Muscle of arm (tissue), 12 donors: Measurements from ENCODE around the gene HDAC9. TPM values are rescaled to one million over a fixed set of nuclear protein-coding genes. Genes with fewer than 3 reads are reported as not detected.
A peak's percentile ranks its signal among the peaks of the same experiment; 100 is the strongest.

Source experiments
- DNase-seq: peaks from one replicate; pipeline ENCODE4 v3.0.0-alpha.2; 2013
- polyA plus RNA-seq, 12 donors: library from polyadenylated mRNA; unstranded; fragments of 120-200 nt; gene quantifications; one replicate each; pipeline ENCODE4 v1.2.1, GENCODE V29; 2013; ENCODE audit not compliant: insufficient read length in 12 of 12

HDAC9 gene
- polyA plus RNA-seq, 12 donors: 17.3 to 30.0 (median 20.0) TPM; not detected in 1

GRCh38 chr7:18491871-18492270 is 3.7 kb upstream of the HDAC9 start:
- no peak for DNase-seq

DNA sequence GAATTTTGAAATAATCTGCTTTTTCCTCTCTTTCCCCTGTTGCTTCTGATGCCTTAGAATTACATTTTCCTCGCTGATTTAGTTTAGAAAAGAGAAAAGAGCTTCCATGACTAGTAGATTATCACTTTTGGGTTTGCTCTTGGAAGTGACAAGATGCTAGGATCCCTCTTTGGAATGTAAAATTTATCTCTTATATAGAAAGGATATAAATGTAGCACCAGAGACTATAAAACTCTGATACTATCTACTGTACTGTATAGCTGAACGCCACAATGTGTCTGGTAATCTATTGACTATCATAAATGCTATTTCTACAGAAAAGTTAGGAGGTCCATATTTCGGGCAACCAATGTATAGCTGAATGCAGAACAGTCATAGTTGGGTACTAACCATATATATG is 1.1 kb upstream of the HDAC9 start:
- no peak for DNase-seq

- DNase-seq: peak; percentile 41
These were observed 634 bp upstream of the HDAC9 start for GRCh38 chr7:18494821-18495408.

DNA sequence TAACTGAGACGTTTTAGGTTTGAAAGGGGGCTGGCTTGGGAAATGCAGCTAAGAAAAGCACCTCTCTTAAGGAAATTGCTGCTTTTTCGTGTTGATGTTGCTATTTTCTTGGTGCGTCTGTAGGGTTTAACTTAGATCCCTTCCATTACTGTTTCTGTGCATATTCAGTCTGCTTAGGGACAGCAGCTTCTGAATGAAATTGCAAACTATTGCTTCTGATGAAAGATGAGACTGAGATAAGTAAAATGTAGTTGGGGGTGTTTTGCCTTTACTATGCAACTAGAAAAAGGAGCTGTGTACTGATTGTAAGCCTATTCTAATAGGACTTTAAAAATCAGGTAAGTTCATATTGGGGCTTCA is 772 bp downstream of the HDAC9 start:
- no peak for DNase-seq

- DNase-seq: no peak
These were observed 1.5 kb downstream of the HDAC9 start for GRCh38 chr7:18497082-18497481.

DNA sequence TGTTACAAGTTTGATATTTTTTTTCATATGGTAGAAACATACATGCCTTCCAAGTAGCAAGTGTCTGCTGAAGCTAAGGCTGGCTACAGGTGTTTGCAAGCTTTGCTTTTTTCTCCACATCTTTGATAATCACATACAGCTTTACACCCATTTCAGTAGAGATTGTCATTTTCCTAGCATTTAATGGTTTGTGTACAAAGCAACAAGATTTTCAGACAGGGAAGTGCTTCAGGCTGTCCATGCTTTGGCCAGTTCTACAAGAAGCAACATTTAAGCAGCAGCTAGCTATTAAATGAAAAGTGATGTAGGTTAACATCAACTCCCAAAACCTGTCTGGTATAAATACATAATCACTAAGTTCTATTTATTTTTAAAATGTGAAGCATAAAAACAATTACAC is 2.3 kb downstream of the HDAC9 start:
- DNase-seq: no peak

GRCh38 chr7:18498341-18498740 is 2.8 kb downstream of the HDAC9 start:
- no peak for DNase-seq

DNA sequence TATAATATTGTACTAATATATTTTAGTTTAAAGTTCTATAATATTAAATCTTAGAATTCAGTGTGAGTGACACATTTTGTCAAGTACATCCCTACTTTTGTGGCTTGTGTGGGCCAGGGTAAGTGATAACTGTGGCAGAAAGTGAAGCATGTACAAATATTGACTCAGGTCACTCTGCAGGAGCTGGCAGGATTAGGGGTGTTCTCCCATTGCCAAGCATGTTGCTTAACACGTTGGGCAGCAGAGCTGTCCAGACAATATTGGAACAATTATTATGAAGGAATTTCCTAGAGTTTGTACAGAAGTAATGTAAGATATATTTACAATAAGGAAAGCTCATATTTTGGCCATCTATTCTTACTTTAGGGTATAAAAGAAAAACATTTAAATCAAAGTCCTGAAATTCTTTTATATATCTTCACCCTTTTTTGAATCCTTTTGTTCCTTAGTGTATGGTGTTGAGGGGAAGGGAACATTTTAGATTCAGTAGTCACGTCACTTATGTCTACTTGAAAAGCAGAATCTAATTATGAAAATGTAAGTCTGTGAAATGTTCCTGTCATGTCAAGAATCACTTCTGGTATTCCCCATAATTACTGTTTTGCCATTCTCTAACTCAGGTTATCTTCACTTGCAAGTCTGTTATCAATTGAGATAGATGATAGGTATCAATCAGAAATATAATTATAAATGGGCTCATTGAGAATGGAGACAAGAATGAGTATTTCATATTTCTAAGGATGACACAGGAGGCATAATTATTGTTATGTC is 4.0 kb downstream of the HDAC9 start:
- no peak for DNase-seq

DNA sequence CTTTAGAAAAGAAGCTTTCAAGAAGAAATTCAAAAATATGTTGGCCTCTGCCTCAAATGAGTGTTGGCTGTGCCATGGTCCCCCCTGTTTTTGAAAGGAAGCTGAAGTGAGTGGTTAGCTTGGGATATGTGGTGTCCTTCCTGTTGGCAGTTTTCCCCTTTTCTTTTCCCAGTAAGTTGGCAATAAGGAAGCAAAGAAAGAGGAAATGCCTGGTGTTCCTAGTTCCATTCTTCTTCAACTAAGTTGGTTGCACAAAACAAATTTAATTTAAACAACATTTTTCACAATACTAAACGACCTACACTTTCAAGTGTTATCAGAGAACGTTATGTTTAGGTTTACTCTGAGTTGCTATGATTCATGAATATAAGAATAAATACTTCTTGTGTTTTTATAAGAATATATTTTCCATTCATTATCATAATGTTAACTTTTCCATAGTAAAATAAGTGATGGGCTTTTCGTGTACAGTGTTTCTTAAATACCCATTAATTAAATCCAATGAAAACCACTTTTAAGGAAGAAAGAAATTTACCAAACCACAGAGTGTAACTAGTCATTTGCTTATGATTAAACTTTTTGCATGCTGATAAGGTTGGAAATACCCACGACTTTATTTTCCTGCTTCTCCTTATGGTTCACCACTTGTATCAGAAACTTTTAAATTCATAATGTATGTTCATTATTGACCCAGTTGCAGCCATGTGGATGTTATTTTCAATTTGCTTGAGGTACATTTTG is 7.7 kb downstream of the HDAC9 start:
- no peak for DNase-seq

GRCh38 chr7:18504965-18505364 is 9.4 kb downstream of the HDAC9 start:
- DNase-seq: no peak

GRCh38 chr7:18505870-18506460 is 10.4 kb downstream of the HDAC9 start:
- no peak for DNase-seq

GRCh38 chr7:18508443-18509427 is 13.2 kb downstream of the HDAC9 start:
- DNase-seq: no peak

DNA sequence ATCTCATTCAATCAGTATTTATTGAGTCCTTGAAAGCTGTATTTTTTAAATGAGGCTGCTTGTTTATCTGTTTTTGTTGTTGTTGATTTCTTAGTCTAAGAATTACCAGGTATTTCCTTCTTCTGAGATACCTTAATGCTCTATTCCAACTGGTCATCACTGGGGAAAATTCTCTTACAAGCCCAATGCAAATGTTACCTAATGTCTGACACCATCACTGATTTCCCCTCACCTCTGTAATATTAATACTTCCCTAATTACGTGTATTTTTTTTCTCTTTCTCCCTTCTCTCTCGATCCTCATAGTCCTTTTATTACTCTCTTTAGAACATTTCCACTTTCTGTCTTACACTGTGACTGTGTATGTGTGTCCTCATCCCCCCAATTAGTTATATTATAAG is 13.9 kb downstream of the HDAC9 start:
- DNase-seq: no peak

DNA sequence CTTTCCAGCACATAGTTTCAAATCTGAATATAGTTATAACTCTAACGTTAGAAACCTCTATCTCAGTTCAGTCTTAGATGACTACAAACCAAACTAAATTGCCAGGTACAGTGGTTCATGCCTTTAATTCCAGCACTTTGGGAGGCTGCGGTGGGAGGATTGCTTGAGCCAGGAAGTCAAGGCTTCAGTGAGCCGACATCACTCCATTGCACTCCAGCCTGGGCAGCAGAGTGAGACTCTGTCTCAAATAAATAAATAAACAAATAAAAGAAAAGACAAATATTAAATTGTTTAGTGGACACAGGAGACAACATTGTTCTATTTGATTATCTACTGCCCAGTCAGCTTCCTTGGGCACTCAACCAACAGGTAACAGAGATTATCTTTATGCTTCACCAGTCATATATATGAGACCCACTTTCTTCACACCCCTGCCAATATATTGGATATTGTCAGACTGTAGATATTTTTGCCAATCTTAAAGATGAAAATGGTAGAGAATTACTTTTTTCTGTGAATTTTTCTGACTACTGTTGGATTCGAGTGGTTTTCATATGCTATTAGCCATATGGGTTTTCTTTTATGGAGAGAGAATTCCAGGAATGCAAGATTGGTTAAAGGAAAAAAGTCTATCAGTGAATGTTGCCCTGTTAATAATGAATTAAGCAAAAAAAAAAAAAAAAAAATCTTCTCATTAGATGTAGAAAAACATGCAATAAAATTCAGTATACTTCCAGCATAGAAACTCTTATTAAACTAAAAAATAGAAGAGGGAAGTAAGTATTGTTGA is 16.0 kb downstream of the HDAC9 start:
- no peak for DNase-seq

- DNase-seq: no peak
These were observed 17.8 kb downstream of the HDAC9 start for GRCh38 chr7:18513343-18513742.

GRCh38 chr7:18515067-18515466 is 19.5 kb downstream of the HDAC9 start:
- no peak for DNase-seq

GRCh38 chr7:18517646-18518045 is 22.1 kb downstream of the HDAC9 start:
- no peak for DNase-seq

- DNase-seq: no peak
These were observed 23.0 kb downstream of the HDAC9 start for GRCh38 chr7:18518555-18518954.

DNA sequence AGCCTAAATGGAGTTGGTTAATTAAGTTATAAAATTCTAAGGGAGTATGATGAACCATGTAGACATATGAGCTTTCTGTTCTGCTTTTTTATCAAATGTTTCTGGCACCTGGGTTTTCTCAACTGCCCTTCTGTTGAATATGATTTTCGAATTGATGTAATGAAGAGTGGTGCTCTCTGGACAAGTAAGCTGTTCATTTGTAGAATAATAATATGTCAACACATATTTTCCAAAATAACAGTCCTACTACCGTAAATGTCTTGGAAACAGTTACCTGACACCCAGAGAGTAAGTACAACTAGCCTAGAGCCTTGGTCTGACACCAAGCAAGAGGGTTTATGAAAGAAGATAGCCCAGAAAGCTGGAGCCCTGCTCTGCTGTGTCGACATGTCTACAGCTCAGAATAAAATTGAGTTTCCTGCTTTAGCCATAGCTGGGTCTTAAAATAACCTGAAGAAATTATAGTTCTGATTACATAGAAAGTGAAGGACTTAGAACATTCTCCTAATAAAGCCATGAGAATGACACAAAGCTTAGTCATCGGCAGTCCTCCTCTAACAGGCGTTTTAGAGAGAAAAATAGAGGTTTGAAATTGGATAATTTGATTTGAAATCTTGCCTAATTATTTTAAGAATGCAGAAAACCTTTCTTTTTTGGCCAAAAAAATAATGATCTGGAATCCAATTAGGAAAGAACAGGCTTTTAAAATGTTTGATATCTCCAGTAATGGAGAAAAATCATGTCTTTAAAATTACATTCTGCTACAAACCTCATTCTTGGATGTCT is 25.1 kb downstream of the HDAC9 start:
- no peak for DNase-seq

GRCh38 chr7:18521236-18521589 is 25.7 kb downstream of the HDAC9 start:
- no peak for DNase-seq
